22Rv1 (cell line): ENCODE data around the gene HSF2BP.

Source experiments
- ZFX ChIP-seq: fragments of 450-650 bp; IDR thresholded peaks from 2 replicates; pipeline ENCODE4 v1.6.1; 2017; ENCODE audit warnings: antibody characterized with exemption, borderline replicate concordance
- TF ChIP-seq, protein P1 (sequence below): fragments of 450-650 bp; IDR thresholded peaks from 2 replicates; pipeline ENCODE4 v1.5.1; 2017; ENCODE audit warnings: mild to moderate bottlenecking

DNA sequence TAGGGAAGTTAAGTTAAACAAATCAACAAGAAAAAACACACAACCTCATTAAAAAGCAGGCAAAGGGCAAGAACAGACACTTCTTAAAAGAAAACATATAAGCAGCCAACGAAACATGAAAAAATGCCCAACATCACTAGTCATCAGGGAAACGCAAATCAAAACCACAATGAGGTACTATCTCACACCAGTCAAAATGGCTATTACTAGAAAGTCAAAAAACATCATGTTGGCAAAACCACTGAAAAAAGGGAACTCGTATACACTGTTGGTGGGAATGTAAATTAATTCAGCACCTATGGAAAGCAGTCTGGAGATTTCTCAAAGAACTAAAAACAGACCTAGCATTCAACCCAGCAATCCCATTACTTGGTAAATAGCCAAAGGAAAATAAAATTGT lies 51.1 kb downstream of the HSF2BP start:
- TF ChIP-seq, protein P1, sequence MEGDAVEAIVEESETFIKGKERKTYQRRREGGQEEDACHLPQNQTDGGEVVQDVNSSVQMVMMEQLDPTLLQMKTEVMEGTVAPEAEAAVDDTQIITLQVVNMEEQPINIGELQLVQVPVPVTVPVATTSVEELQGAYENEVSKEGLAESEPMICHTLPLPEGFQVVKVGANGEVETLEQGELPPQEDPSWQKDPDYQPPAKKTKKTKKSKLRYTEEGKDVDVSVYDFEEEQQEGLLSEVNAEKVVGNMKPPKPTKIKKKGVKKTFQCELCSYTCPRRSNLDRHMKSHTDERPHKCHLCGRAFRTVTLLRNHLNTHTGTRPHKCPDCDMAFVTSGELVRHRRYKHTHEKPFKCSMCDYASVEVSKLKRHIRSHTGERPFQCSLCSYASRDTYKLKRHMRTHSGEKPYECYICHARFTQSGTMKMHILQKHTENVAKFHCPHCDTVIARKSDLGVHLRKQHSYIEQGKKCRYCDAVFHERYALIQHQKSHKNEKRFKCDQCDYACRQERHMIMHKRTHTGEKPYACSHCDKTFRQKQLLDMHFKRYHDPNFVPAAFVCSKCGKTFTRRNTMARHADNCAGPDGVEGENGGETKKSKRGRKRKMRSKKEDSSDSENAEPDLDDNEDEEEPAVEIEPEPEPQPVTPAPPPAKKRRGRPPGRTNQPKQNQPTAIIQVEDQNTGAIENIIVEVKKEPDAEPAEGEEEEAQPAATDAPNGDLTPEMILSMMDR: no peak
- TF ChIP-seq ZFX: no peak
